ENCODE data around the gene PLB1. TPM values are rescaled to one million over a fixed set of nuclear protein-coding genes. Genes with fewer than 3 reads are reported as not detected.

PLB1 gene
- total and polyA plus RNA-seq, 2 experiments from 2014 or later, result 19.2 to 19.7 TPM

DNA sequence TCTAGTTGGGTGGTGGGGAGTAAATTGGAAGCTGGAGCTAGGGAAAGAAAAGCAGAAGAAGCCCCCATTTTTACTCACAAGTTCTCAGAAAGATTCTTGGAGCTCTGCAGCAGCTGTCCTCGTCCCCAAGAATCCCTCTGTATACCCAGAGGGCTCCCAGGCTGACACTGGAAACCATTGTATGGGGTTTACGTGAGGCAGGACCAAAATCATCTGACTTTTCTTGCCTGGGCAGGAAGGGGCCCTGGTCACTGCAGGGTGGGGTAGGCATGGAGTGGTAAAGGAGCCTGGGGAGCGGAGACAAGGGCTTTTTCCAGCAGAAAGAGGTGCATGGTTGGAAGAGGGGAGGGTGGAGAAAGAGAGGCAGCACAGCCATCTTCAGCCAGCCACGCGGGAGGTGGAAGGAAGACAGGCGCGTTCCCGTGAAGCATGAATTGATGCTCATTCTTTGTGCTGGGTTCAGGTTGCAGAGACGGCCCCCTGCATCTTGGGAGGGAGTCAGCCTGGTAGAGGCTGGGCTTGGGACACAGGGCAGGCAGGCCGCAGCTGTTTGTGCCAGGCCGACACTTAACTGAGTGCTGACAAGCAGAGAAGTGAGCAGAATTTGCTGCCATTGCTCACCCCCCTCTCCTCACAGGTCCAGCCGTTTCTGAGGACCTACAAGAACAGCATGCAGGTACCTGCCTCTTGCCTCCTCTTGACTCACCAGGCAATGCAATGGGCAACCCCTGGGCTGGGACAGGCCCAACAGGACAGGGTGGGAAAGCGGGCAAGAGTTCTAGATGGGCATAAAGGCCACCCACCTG is 94.8 kb downstream of the PLB1 start:
- H2AFZ ChIP-seq, result no peak overlapping the region
- WGBS (ENCODE audit: low lambda C conversion rate, missing lambda C conversion rate), result 83% methylated on average over 13 of the region's 13 CpGs
- H3K9me2 ChIP-seq (replicated peaks; ENCODE audit: insufficient read depth), result no peaks in the 10 kb centered on the region

GRCh38 chr2:28591711-28592335 is 96.0 kb downstream of the PLB1 start:
- Histone ChIP-seq H3K79me2 (peaks cover 2% of the 10 kb centered on the region), H2AFZ (no peak overlapping the region), H3K4me1 (ENCODE audit: insufficient read depth) (peaks cover 14% of the 10 kb centered on the region), H3K9me3 (ENCODE audit: low read depth) (no peaks in the 10 kb centered on the region), H3K4me2 (no peak overlapping the region), H3K36me3 (replicated peaks; ENCODE audit: insufficient read depth, low read depth) (no peaks in the 10 kb centered on the region), H3K27ac (no peak overlapping the region), H4K20me1 (ENCODE audit: insufficient read depth, poor library complexity, severe bottlenecking) (no peaks in the 10 kb centered on the region), H3K27me3 (no peaks in the 10 kb centered on the region), H3K4me3 (no peak overlapping the region), H3K9me2 (replicated peaks; ENCODE audit: insufficient read depth) (no peaks in the 10 kb centered on the region)
- DNase-seq (ENCODE audit: low spot score), result no peak
- TF ChIP-seq, protein P1, sequence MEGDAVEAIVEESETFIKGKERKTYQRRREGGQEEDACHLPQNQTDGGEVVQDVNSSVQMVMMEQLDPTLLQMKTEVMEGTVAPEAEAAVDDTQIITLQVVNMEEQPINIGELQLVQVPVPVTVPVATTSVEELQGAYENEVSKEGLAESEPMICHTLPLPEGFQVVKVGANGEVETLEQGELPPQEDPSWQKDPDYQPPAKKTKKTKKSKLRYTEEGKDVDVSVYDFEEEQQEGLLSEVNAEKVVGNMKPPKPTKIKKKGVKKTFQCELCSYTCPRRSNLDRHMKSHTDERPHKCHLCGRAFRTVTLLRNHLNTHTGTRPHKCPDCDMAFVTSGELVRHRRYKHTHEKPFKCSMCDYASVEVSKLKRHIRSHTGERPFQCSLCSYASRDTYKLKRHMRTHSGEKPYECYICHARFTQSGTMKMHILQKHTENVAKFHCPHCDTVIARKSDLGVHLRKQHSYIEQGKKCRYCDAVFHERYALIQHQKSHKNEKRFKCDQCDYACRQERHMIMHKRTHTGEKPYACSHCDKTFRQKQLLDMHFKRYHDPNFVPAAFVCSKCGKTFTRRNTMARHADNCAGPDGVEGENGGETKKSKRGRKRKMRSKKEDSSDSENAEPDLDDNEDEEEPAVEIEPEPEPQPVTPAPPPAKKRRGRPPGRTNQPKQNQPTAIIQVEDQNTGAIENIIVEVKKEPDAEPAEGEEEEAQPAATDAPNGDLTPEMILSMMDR (IDR thresholded peaks at IDR 0.05; ENCODE audit: poor library complexity), result no peak
- TF ChIP-seq EZH2phosphoT487 (IDR thresholded peaks at IDR 0.05; ENCODE audit: low read depth, severe bottlenecking, unreplicated experiment) (no peak), EZH2 (IDR thresholded peaks at IDR 0.05; ENCODE audit: borderline replicate concordance) (no peak)
- 94% methylated on average over 9 of the region's 9 CpGs for WGBS (ENCODE audit: low lambda C conversion rate, missing lambda C conversion rate)

More for the DNA sequence above, 94.8 kb downstream of the PLB1 start:
- Histone ChIP-seq H3K36me3 (replicated peaks; ENCODE audit: insufficient read depth, low read depth) (no peaks in the 10 kb centered on the region), H3K27me3 (no peaks in the 10 kb centered on the region), H3K4me3 (no peak overlapping the region), H3K9me3 (ENCODE audit: low read depth) (no peaks in the 10 kb centered on the region), H3K27ac (no peak overlapping the region), H3K4me1 (ENCODE audit: insufficient read depth) (peaks cover 14% of the 10 kb centered on the region), H3K79me2 (peaks cover 2% of the 10 kb centered on the region), H3K4me2 (no peak overlapping the region), H4K20me1 (ENCODE audit: insufficient read depth, poor library complexity, severe bottlenecking) (no peaks in the 10 kb centered on the region)
- TF ChIP-seq, protein P1 (IDR thresholded peaks at IDR 0.05; ENCODE audit: poor library complexity), result no peak
- no peak for TF ChIP-seq EZH2 (IDR thresholded peaks at IDR 0.05; ENCODE audit: borderline replicate concordance)
- TF ChIP-seq EZH2phosphoT487 (IDR thresholded peaks at IDR 0.05; ENCODE audit: low read depth, severe bottlenecking, unreplicated experiment), result no peak
- DNase-seq (ENCODE audit: low spot score), result no peak

DNA sequence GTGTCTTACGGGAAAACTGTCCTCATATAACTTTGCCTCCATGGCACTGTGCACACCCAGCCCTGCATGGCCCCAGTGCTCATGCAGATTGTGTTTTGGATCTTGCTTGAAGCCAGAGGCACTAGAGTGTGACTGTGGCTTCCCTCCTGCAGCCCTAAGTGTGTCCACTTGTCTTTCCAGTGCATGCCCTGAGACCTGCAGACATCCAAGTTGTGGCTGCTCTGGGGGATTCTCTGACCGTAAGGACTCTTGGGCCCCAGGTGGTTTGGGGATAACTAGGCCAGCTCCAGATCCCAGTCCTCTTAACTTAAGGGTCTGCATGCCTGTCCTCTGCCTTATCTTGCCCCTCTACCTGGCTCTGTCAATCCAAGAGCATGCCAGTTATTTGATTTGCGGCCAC is 96.6 kb downstream of the PLB1 start:
- Histone ChIP-seq H3K9me3 (ENCODE audit: low read depth) (no peaks in the 10 kb centered on the region), H3K27ac (no peak overlapping the region), H3K79me2 (peaks cover 2% of the 10 kb centered on the region), H3K4me3 (no peak overlapping the region), H3K27me3 (no peaks in the 10 kb centered on the region), H3K4me1 (ENCODE audit: insufficient read depth) (peaks cover 14% of the 10 kb centered on the region), H4K20me1 (ENCODE audit: insufficient read depth, poor library complexity, severe bottlenecking) (no peaks in the 10 kb centered on the region), H3K36me3 (replicated peaks; ENCODE audit: insufficient read depth, low read depth) (no peaks in the 10 kb centered on the region), H3K4me2 (no peak overlapping the region), H3K9me2 (replicated peaks; ENCODE audit: insufficient read depth) (no peaks in the 10 kb centered on the region), H2AFZ (no peak overlapping the region)
- TF ChIP-seq, protein P1 (IDR thresholded peaks at IDR 0.05; ENCODE audit: poor library complexity), result no peak
- TF ChIP-seq EZH2 (IDR thresholded peaks at IDR 0.05; ENCODE audit: borderline replicate concordance), result no peak
- no peak for TF ChIP-seq EZH2phosphoT487 (IDR thresholded peaks at IDR 0.05; ENCODE audit: low read depth, severe bottlenecking, unreplicated experiment)
- DNase-seq (ENCODE audit: low spot score), result no peak
- WGBS (ENCODE audit: low lambda C conversion rate, missing lambda C conversion rate), result 92% methylated on average over 3 of the region's 3 CpGs
